GM12878 (cell line): ENCODE measurements around the gene PHYH. TPM values are rescaled to one million over a fixed set of nuclear protein-coding genes. Genes with fewer than 3 reads are reported as not detected.

Experiments used
- ATAC-seq: fragments of 200-7000 bp; cut with Tn5 transposase; 3 replicates; pipeline ENCODE4 v1.9.1; 2020; ENCODE audit warnings: mild to moderate bottlenecking, moderate library complexity
- BruUV-seq: library from RNA; stranded (reverse); fragments of 400-500 nt; replicated peaks from 2 replicates; lab custom pipeline; 2021; lab: Mats Ljungman, UMichigan
- CTCF ChIA-PET: fragments of 300-600 bp; sonication (Branson Sonifier 250); formaldehyde crosslinking; extraction: SDS; loops from one replicate; lab custom pipeline; 2021; ENCODE audit warnings: inconsistent platforms; lab: Yijun Ruan, JAX
- POLR2A ChIA-PET: fragments of 350-600 bp; formaldehyde crosslinking; extraction: SDS; loops from one replicate; lab custom pipeline; 2021; ENCODE audit warnings: inconsistent platforms; lab: Charles Lee
- RAD21 ChIA-PET: fragments of 300-600 bp; sonication (Branson Sonifier 250); formaldehyde crosslinking; loops from one replicate; lab custom pipeline; 2023; ENCODE audit warnings: antibody characterized with exemption; ENCODE audit not compliant: unreplicated experiment; lab: Charles Lee
- SMC1A ChIA-PET: fragments of 300-600 bp; sonication (Branson Sonifier 250); formaldehyde crosslinking; loops from one replicate; lab custom pipeline; 2023; ENCODE audit not compliant: unreplicated experiment, uncharacterized antibody; lab: Charles Lee
- DNase-seq: peaks from one replicate; pipeline ENCODE4 v3.0.0-alpha.2; 2011; ENCODE audit warnings: low read depth, low spot score
- FAIRE-seq: peaks from 3 replicates; lab custom pipeline; 2011; peaks lifted over from hg19 to GRCh38; lab: Jason Lieb, UNC
- H2AFZ ChIP-seq: 2 replicates; pipeline ENCODE4 v1.6.0; 2011; ENCODE audit warnings: low read depth, low read length, control low read depth; ENCODE audit not compliant: control insufficient read depth
- H3K27ac ChIP-seq: 2 replicates; pipeline ENCODE4 v1.5.1; 2011; ENCODE audit warnings: control low read depth; ENCODE audit not compliant: control insufficient read depth, insufficient read depth
- H3K27me3 ChIP-seq, 2 experiments: replicated peaks in 1 of 2; 2 replicates each; pipeline versions ENCODE4 v1.6.0 to v1.6.1; 2011; ENCODE audit warnings: low read length in 1 of 2; ENCODE audit not compliant: control insufficient read depth in 2 of 2, insufficient read depth in 2 of 2
- H3K36me3 ChIP-seq, 2 experiments: 2 replicates each; pipeline ENCODE4 v1.5.1; 2011; ENCODE audit warnings: low read length in 1 of 2; ENCODE audit not compliant: control insufficient read depth in 2 of 2, insufficient read depth in 2 of 2
- H3K4me1 ChIP-seq: 2 replicates; pipeline ENCODE4 v1.6.1; 2011; ENCODE audit warnings: mild to moderate bottlenecking, low read length, moderate library complexity, mixed read lengths; ENCODE audit not compliant: control insufficient read depth, insufficient read depth
- H3K4me2 ChIP-seq: 2 replicates; pipeline ENCODE4 v1.6.0; 2011; ENCODE audit warnings: control low read depth; ENCODE audit not compliant: control insufficient read depth, insufficient read depth
- H3K4me3 ChIP-seq: fragments of 200-600 bp; sonication (generic); 2 replicates; pipeline ENCODE4 v1.5.1; 2016
- H3K79me2 ChIP-seq: 2 replicates; pipeline ENCODE4 v1.6.0; 2011; ENCODE audit warnings: low read length; ENCODE audit not compliant: control insufficient read depth, insufficient read depth
- H3K9ac ChIP-seq: 2 replicates; pipeline ENCODE4 v1.8.0; 2011; ENCODE audit warnings: low read length, control low read depth, mixed read lengths; ENCODE audit not compliant: control insufficient read depth, insufficient read depth
- H3K9me3 ChIP-seq: replicated peaks from 3 replicates; pipeline ENCODE4 v1.5.1; 2011; ENCODE audit warnings: mild to moderate bottlenecking, low read length; ENCODE audit not compliant: control insufficient read depth, insufficient read depth
- H4K20me1 ChIP-seq: 2 replicates; pipeline ENCODE4 v1.6.0; 2011; ENCODE audit not compliant: control insufficient read depth, insufficient read depth
- ATF7 ChIP-seq: fragments of 450-650 bp; IDR thresholded peaks from 2 replicates; pipeline ENCODE4 v1.6.1; 2016; ENCODE audit warnings: low read depth, mild to moderate bottlenecking
- BMI1 ChIP-seq: fragments of 450-650 bp; IDR thresholded peaks from 2 replicates; pipeline ENCODE4 v1.6.1; 2016; ENCODE audit warnings: mild to moderate bottlenecking, moderate library complexity, borderline replicate concordance
- CBFB ChIP-seq: IDR thresholded peaks from 2 replicates; pipeline ENCODE4 v1.6.1; 2016; ENCODE audit warnings: antibody characterized with exemption, low read depth
- E2F4 ChIP-seq: IDR thresholded peaks from 2 replicates; pipeline ENCODE4 v1.6.1; 2012; ENCODE audit warnings: low read depth, low read length, improper control_type of control experiment
- GATAD2B ChIP-seq: fragments of 450-650 bp; conservative IDR thresholded peaks from 2 replicates; pipeline ENCODE4 v1.6.1; 2017; ENCODE audit warnings: low read depth, mild to moderate bottlenecking, moderate library complexity
- HDGF ChIP-seq: fragments of 450-650 bp; IDR thresholded peaks from 2 replicates; pipeline ENCODE4 v1.6.1; 2016; ENCODE audit warnings: antibody characterized with exemption
- IKZF1 ChIP-seq: fragments of 450-650 bp; conservative IDR thresholded peaks from 2 replicates; pipeline ENCODE4 v1.6.1; 2017; ENCODE audit warnings: antibody characterized with exemption, mild to moderate bottlenecking
- JUND ChIP-seq: IDR thresholded peaks from 2 replicates; pipeline ENCODE4 v1.6.1; 2012; ENCODE audit warnings: low read depth, mild to moderate bottlenecking, low read length, improper control_type of control experiment, moderate library complexity
- NFYB ChIP-seq: IDR thresholded peaks from 2 replicates; pipeline ENCODE4 v1.6.1; 2011; ENCODE audit warnings: low read depth, mild to moderate bottlenecking, low read length, improper control_type of control experiment, moderate library complexity; ENCODE audit not compliant: insufficient read depth
- RAD21 ChIP-seq: IDR thresholded peaks from 2 replicates; pipeline ENCODE4 v1.6.1; 2011; ENCODE audit warnings: mild to moderate bottlenecking, low read depth, low read length, moderate library complexity; ENCODE audit not compliant: insufficient read depth
- SP1 ChIP-seq: IDR thresholded peaks from one replicate; pipeline ENCODE4 v1.6.1; 2011; ENCODE audit warnings: low read depth, low read length
- SUPT20H ChIP-seq: IDR thresholded peaks from 2 replicates; pipeline ENCODE4 v1.6.1; 2011; ENCODE audit warnings: low read depth, mild to moderate bottlenecking, low read length, moderate library complexity, borderline replicate concordance; ENCODE audit not compliant: control insufficient read depth
- ZBTB33 ChIP-seq: fragments of 450-650 bp; IDR thresholded peaks from 2 replicates; pipeline ENCODE4 v1.6.1; 2017; ENCODE audit warnings: mild to moderate bottlenecking
- ZBTB40 ChIP-seq: fragments of 450-650 bp; IDR thresholded peaks from 2 replicates; pipeline ENCODE4 v1.6.1; 2016; ENCODE audit warnings: mild to moderate bottlenecking, moderate library complexity, borderline replicate concordance
- ZNF384 ChIP-seq: IDR thresholded peaks from 2 replicates; pipeline ENCODE4 v1.6.1; 2012; ENCODE audit warnings: low read depth, mild to moderate bottlenecking, low read length, improper control_type of control experiment, borderline replicate concordance
- ZNF622 ChIP-seq: fragments of 450-650 bp; IDR thresholded peaks from 2 replicates; pipeline ENCODE4 v1.6.1; 2017; ENCODE audit warnings: mild to moderate bottlenecking, inconsistent platforms
- WGBS: methylation state at CpG from one replicate; pipeline ENCODE4 v1.1.6; 2016; ENCODE audit warnings: low lambda C conversion rate; ENCODE audit not compliant: insufficient replicate concordance, insufficient coverage; ENCODE audit errors: missing lambda C conversion rate; 5-methylcytosine and 5-hydroxymethylcytosine counted together
- in situ Hi-C: fragments of 300-500 bp; cut with MboI; formaldehyde crosslinking; loops from 9 replicates; pipeline ENCODE4 v1.14.3; 2018; ENCODE audit warnings: mixed read lengths
- intact Hi-C: fragments of 100-400 bp; cut with micrococcal nuclease; formaldehyde crosslinking; loops from one replicate; pipeline ENCODE4 v1.14.2; 2022; ENCODE audit not compliant: unreplicated experiment
- polyA plus RNA-seq, 11 experiments: library from polyadenylated mRNA; depleted of rRNA in 4 of 11; unstranded in 6 of 11; stranded (reverse) in 5 of 11; fragments of >200 nt; fragmentation: Nextera tagmentation in 4 of 11; fragmentation: Illumina TruSeq in 1 of 11; extraction: Ambion mirVana in 4 of 11; extraction: Trizol in 1 of 11; gene quantifications; 1 replicate in 1 of 11; 2 replicates in 10 of 11; pipeline versions ENCODE4 v1.2.1 to v1.2.3, GENCODE V29; 2011 to 2016; ENCODE audit warnings: inconsistent platforms in 2 of 11, missing spikeins in 2 of 11, low read depth in 1 of 11
- total RNA-seq, 4 experiments: library from RNA; depleted of rRNA in 3 of 4; stranded (reverse); fragments of >200 nt in 3 of 4; fragmentation: Illumina TruSeq in 1 of 4; extraction: Trizol in 1 of 4; gene quantifications; 2 replicates each; pipeline versions ENCODE4 v1.2.1 to v1.2.3, GENCODE V29; 2013 to 2021

The PHYH gene
- total and polyA plus RNA-seq, 10 of the 15 experiments (the other 5 are each of a cell fraction or from before 2014, with no cell fraction given), result 3.2 to 10.3 (median 5.0) TPM

GRCh38 chr10:13234172-13234571, 65.7 kb downstream of the PHYH start, which contains the start of gene UCMA (continued):
- TF ChIP-seq GATAD2B, result no peak

GRCh38 chr10:13233358-13233757, 66.5 kb downstream of the PHYH start:
- no peak for ATAC-seq
- CTCF ChIA-PET, result interaction anchor here (1.6 kb wide), 1 partner anchor 69 kb away, joined by 3 read pairs; no protein-coding TSS in a partner anchor
- H4K20me1 ChIP-seq, result no peaks in the 10 kb centered on the region
- H3K4me2 ChIP-seq, result no peak overlapping the region
- no peaks in the 10 kb centered on the region for H3K4me1 ChIP-seq
- in situ Hi-C loops (no loop called here), intact Hi-C loops (no loop called here)
- RAD21 ChIA-PET, result no interaction called here
- no peak overlapping the region for H3K27ac ChIP-seq
- H3K9ac ChIP-seq, result no peak overlapping the region
- no peak for FAIRE-seq
- POLR2A ChIA-PET, result no interaction called here
- H3K4me3 ChIP-seq, result no peak overlapping the region
- SMC1A ChIA-PET, result no interaction called here
- no peaks in the 10 kb centered on the region for H3K36me3 ChIP-seq
- 52% methylated on average over 14 of the region's 14 CpGs for WGBS
- no peak overlapping the region for H2AFZ ChIP-seq
- DNase-seq, result no peak
- no peaks in the 10 kb centered on the region for H3K79me2 ChIP-seq
- H3K27me3 ChIP-seq, result no peaks in the 10 kb centered on the region
- BruUV-seq, result no TSS peak
- H3K9me3 ChIP-seq, result no peaks in the 10 kb centered on the region
- TF ChIP-seq BMI1, result no peak
- TF ChIP-seq CBFB, result no peak
- TF ChIP-seq ZNF384, result no peak
- no peak for TF ChIP-seq SUPT20H
- TF ChIP-seq ZNF622, result no peak
- no peak for TF ChIP-seq HDGF
- TF ChIP-seq ZBTB33, result no peak
- TF ChIP-seq ATF7, result no peak
- no peak for TF ChIP-seq IKZF1
- TF ChIP-seq RAD21, result no peak
- no peak for TF ChIP-seq SP1
- no peak for TF ChIP-seq NFYB
- no peak for TF ChIP-seq JUND
- TF ChIP-seq ZBTB40, result no peak
- no peak for TF ChIP-seq E2F4
